ENCODE measurements around the gene ADCY4. TPM values are rescaled to one million over a fixed set of nuclear protein-coding genes. Genes with fewer than 3 reads are reported as not detected.

Gene ADCY4
- total RNA-seq, 1 experiment from 2014 or later = 1.1 TPM

GRCh38 chr14:24369463-24369862, 34.6 kb upstream of the ADCY4 start:
- peaks cover 15% of the 10 kb centered on the region for H3K4me1 Mint-ChIP-seq
- TF ChIP-seq PREB (CRISPR knock-in tag; IDR thresholded peaks at IDR 0.05; ENCODE audit: borderline replicate concordance) (no peak), USF2 (CRISPR knock-in tag; IDR thresholded peaks at IDR 0.05) (no peak), MYBL2 (CRISPR knock-in tag; IDR thresholded peaks at IDR 0.05) (no peak)
- CTCF ChIA-PET = interaction anchor here (1.0 to 3.7 kb wide), 6 partner anchors 36 to 67 kb away, joined by 3 to 29 read pairs (median 6); partner anchors contain the start of genes CBLN3, CIDEB and KHNYN
- ATAC-seq (no peak), DNase-seq (ENCODE audit: low spot score) (peak; percentile 14)
- H3K4me3 Mint-ChIP-seq = peak overlapping the region; percentile 73
- H3K27me3 Mint-ChIP-seq (ENCODE audit: low read depth) = peaks cover 2% of the 10 kb centered on the region; the same call in 1 of the 2 replicates
- POLR2A ChIA-PET = interaction anchor here (1.3 kb wide), 1 partner anchor 62 kb away, joined by 6 read pairs; no protein-coding TSS in a partner anchor
- H3K9me3 Mint-ChIP-seq = no peaks in the 10 kb centered on the region
- peaks cover 4% of the 10 kb centered on the region; the same call in 1 of the 2 replicates for H3K36me3 Mint-ChIP-seq
- H3K27ac Mint-ChIP-seq = peak overlapping the region; percentile 74; the same call in 1 of the 2 replicates

- ATAC-seq = peak; percentile 25
- CTCF ChIA-PET = interaction anchor here (0.6 to 2.2 kb wide), 10 partner anchors 8 to 616 kb away, joined by 3 to 24 read pairs (median 3); partner anchors contain the start of genes CIDEB and KHNYN
- H3K27ac Mint-ChIP-seq = 0 out of 2 replicates have a peak overlapping the region, but pooled peaks have one; percentile 74
- peak; percentile 82 for DNase-seq (ENCODE audit: low spot score)
- POLR2A ChIA-PET = interaction anchor here (0.6 to 1.4 kb wide), 6 partner anchors 8 to 97 kb away, joined by 3 to 8 read pairs (median 6); partner anchors contain the start of genes NYNRIN and RABGGTA
- H3K36me3 Mint-ChIP-seq = peaks cover 4% of the 10 kb centered on the region; the same call in 1 of the 2 replicates
- H3K27me3 Mint-ChIP-seq (ENCODE audit: low read depth) = peaks cover 2% of the 10 kb centered on the region; the same call in 1 of the 2 replicates
- H3K4me1 Mint-ChIP-seq = peaks cover 15% of the 10 kb centered on the region
- H3K9me3 Mint-ChIP-seq = no peaks in the 10 kb centered on the region
- peak overlapping the region; percentile 90 for H3K4me3 Mint-ChIP-seq
- 0 out of 2 replicates have a peak, but pooled peaks have one; percentile 19 for TF ChIP-seq RELA (CRISPR knock-in tag; IDR thresholded peaks at IDR 0.05; ENCODE audit: borderline replicate concordance)
- TF ChIP-seq HMGXB4 (CRISPR knock-in tag; IDR thresholded peaks at IDR 0.05) = 0 out of 2 replicates have a peak, but pooled peaks have one; percentile 64
- TF ChIP-seq MAX (CRISPR knock-in tag; IDR thresholded peaks at IDR 0.05) = peak; percentile 36; the same call in 1 of the 2 replicates
- no peak for TF ChIP-seq ZNF396 (CRISPR knock-in tag; IDR thresholded peaks at IDR 0.05; ENCODE audit: borderline replicate concordance)
- TF ChIP-seq ETV6 (CRISPR knock-in tag; IDR thresholded peaks at IDR 0.05) = peak; percentile 13; the same call in 1 of the 2 replicates
- TF ChIP-seq, protein P1, sequence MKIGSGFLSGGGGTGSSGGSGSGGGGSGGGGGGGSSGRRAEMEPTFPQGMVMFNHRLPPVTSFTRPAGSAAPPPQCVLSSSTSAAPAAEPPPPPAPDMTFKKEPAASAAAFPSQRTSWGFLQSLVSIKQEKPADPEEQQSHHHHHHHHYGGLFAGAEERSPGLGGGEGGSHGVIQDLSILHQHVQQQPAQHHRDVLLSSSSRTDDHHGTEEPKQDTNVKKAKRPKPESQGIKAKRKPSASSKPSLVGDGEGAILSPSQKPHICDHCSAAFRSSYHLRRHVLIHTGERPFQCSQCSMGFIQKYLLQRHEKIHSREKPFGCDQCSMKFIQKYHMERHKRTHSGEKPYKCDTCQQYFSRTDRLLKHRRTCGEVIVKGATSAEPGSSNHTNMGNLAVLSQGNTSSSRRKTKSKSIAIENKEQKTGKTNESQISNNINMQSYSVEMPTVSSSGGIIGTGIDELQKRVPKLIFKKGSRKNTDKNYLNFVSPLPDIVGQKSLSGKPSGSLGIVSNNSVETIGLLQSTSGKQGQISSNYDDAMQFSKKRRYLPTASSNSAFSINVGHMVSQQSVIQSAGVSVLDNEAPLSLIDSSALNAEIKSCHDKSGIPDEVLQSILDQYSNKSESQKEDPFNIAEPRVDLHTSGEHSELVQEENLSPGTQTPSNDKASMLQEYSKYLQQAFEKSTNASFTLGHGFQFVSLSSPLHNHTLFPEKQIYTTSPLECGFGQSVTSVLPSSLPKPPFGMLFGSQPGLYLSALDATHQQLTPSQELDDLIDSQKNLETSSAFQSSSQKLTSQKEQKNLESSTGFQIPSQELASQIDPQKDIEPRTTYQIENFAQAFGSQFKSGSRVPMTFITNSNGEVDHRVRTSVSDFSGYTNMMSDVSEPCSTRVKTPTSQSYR (CRISPR knock-in tag; IDR thresholded peaks at IDR 0.05) = no peak
- no peak for TF ChIP-seq NFYB (CRISPR knock-in tag; conservative IDR thresholded peaks at IDR 0.05; ENCODE audit: low read depth)
- no peak for TF ChIP-seq ESRRA (CRISPR knock-in tag; IDR thresholded peaks at IDR 0.05; ENCODE audit: borderline replicate concordance)
- TF ChIP-seq ARID4B (CRISPR knock-in tag; IDR thresholded peaks at IDR 0.05; ENCODE audit: borderline replicate concordance) = peak; percentile 45; the same call in 1 of the 2 replicates
- TF ChIP-seq FOXP4 (CRISPR knock-in tag; IDR thresholded peaks at IDR 0.05) = no peak
- no peak for TF ChIP-seq KAT7 (CRISPR knock-in tag; IDR thresholded peaks at IDR 0.05; ENCODE audit: borderline replicate concordance)
- TF ChIP-seq ZNF121 (CRISPR knock-in tag; IDR thresholded peaks at IDR 0.05) = no peak
- 0 out of 2 replicates have a peak, but pooled peaks have one; percentile 39 for TF ChIP-seq SP1 (CRISPR knock-in tag; conservative IDR thresholded peaks at IDR 0.05)
- 0 out of 2 replicates have a peak, but pooled peaks have one; percentile 39 for TF ChIP-seq E2F5 (CRISPR knock-in tag; IDR thresholded peaks at IDR 0.05)
These were observed 33.8 kb upstream of the ADCY4 start for GRCh38 chr14:24368562-24369252.

Measured in WTC11 (cell line).